NB4 (cell line): Measurements from ENCODE around the gene GP1BB.

ENCODE experiments used
- CTCF ChIP-seq: IDR thresholded peaks from one replicate; pipeline ENCODE4 v1.5.1; 2012; ENCODE audit warnings: low read depth, low read length
- POLR2A ChIP-seq: IDR thresholded peaks from 2 replicates; pipeline ENCODE4 v1.6.1; 2011; ENCODE audit warnings: mild to moderate bottlenecking; ENCODE audit not compliant: insufficient read length; ENCODE audit errors: extremely low read depth

GRCh38 chr22:19710769-19711106 is 12.6 kb upstream of the GP1BB start:
- no peak for TF ChIP-seq CTCF
- no peak for TF ChIP-seq POLR2A
